Measurements from ENCODE around the gene SUPT16H. TPM values are rescaled to one million over a fixed set of nuclear protein-coding genes. Genes with fewer than 3 reads are reported as not detected.

SUPT16H gene
- 100 to 1,000 TPM; 104 to 112 TPM for total RNA-seq
- polyA plus RNA-seq (ENCODE audit: insufficient read depth, low read depth, low replicate concordance): 99.5 TPM
- long read RNA-seq, donor 1, full-length matches to known transcripts: 11 of 108 reads
- long read RNA-seq, donor 1, partial matches to known transcripts: 97 of 108 reads
- long read RNA-seq, donor 1, other reads (novel, unspliced or antisense): 0 of 108 reads
- long read RNA-seq, donor 2, full-length matches to known transcripts: 11 of 45 reads
- long read RNA-seq, donor 2, partial matches to known transcripts: 34 of 45 reads
- long read RNA-seq, donor 2, other reads (novel, unspliced or antisense): 0 of 45 reads

DNA sequence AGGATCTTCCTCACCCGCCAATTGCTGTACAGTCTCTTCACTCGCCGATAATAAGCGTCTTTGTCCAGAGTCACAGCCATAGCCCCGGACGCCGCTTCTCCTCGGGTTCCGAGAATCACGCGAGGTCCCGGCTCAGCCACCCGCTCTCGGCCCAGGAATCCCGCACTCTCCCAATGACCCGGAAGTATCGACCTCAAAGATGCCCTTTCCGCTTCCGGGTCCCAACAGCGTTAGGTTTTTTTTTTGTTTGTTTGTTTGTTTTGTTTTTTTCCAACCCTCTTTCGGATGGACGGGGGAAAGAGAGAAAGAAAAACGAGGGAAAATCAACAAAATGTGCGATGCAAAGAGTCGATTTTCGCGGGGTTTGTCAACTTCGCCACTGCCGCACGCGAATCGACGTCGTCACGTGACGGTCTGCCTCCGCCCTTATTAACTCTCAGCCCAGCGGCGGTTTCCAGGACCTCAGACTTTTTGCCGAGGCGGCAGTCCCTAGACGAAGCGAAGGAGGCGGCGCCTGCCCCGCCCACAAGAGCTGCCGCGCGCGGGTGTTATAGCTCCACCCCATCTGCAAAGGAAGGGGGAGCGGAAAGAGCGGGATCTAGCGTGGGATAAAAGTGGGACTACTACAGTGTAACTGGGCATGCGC lies at the start of gene SUPT16H:
TSS of gene SUPT16H (minus strand) at position 172 of the 646 bp plus-strand sequence. CDS start at position 80, 92 bp downstream.
- Histone ChIP-seq H3K9me3 (no peaks in the 10 kb centered on the region), H3K36me3 (ENCODE audit: low read depth, missing control alignments) (no peaks in the 10 kb centered on the region), H3K27ac (peak within 1 kb of the TSS; percentile 87 to 91), H3K4me1 (peaks cover 12% of the 10 kb centered on the region), H3K4me3 (peak within 1 kb of the TSS; percentile 80), H3K27me3 (no peaks in the 10 kb centered on the region)
- peak; percentile 98 for DNase-seq
- TF ChIP-seq, protein P1, sequence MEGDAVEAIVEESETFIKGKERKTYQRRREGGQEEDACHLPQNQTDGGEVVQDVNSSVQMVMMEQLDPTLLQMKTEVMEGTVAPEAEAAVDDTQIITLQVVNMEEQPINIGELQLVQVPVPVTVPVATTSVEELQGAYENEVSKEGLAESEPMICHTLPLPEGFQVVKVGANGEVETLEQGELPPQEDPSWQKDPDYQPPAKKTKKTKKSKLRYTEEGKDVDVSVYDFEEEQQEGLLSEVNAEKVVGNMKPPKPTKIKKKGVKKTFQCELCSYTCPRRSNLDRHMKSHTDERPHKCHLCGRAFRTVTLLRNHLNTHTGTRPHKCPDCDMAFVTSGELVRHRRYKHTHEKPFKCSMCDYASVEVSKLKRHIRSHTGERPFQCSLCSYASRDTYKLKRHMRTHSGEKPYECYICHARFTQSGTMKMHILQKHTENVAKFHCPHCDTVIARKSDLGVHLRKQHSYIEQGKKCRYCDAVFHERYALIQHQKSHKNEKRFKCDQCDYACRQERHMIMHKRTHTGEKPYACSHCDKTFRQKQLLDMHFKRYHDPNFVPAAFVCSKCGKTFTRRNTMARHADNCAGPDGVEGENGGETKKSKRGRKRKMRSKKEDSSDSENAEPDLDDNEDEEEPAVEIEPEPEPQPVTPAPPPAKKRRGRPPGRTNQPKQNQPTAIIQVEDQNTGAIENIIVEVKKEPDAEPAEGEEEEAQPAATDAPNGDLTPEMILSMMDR (IDR thresholded peaks at IDR 0.05): peak in 2 of 3 experiments; percentile 5 to 29
- no peak for TF ChIP-seq POLR2A (IDR thresholded peaks at IDR 0.05)
- 0 to 1% methylated on average over 40 to 54 of the region's 54 CpGs for WGBS, 2 donors
- intact Hi-C loops (cut with DNase I; ENCODE audit: low total_unique reads): loop anchor here (10.0 kb wide), 1 partner anchor 119 kb away; the partner anchor contains the start of gene HNRNPC

GRCh38 chr14:21431126-21431525 lies 47.3 kb upstream of the SUPT16H start:
- intact Hi-C loops (cut with DNase I; ENCODE audit: low total_unique reads): no loop called here
- no peaks in the 10 kb centered on the region for H3K36me3 ChIP-seq (ENCODE audit: low read depth, missing control alignments)
- WGBS, 2 donors: 98 to 100% methylated on average over 2 of the region's 2 CpGs

DNA sequence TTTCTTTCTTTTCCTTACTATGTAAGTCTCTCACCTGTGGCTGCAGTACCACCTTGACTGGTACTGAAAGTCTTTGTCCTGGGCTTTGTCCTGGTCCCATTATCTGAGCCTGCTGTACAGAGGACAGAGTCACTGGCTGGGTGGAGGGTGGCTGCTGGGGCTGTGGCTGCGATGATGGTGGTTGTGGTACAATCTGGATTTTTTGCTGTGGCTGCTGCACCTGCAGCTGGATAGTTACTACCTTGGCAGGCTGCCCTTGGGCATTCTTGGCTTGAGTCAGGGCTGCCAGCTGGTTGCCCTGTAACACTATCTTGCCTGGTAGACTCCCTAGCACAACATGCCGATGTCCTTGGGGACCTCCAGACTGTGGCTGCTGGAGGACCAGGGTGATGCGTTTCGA lies 45.1 kb upstream of the SUPT16H start:
- DNase-seq: peak; percentile 58
- H3K4me3 ChIP-seq: no peak overlapping the region
- WGBS, 2 donors: 61 to 75% methylated on average over 4 of the region's 4 CpGs
- H3K27me3 ChIP-seq: no peaks in the 10 kb centered on the region
- H3K9me3 ChIP-seq: no peaks in the 10 kb centered on the region
- no peaks in the 10 kb centered on the region for H3K4me1 ChIP-seq
- intact Hi-C loops (cut with DNase I; ENCODE audit: low total_unique reads): no loop called here
- no peak overlapping the region for H3K27ac ChIP-seq
- no peak for TF ChIP-seq POLR2A (IDR thresholded peaks at IDR 0.05)
- TF ChIP-seq, protein P1 (IDR thresholded peaks at IDR 0.05): no peak
- no peaks in the 10 kb centered on the region for H3K36me3 ChIP-seq (ENCODE audit: low read depth, missing control alignments)

More at GRCh38 chr14:21431126-21431525, 47.3 kb upstream of the SUPT16H start:
- Histone ChIP-seq H3K9me3 (no peaks in the 10 kb centered on the region), H3K27me3 (no peaks in the 10 kb centered on the region), H3K27ac (no peak overlapping the region), H3K4me3 (no peak overlapping the region), H3K4me1 (peaks cover 6% of the 10 kb centered on the region)
- DNase-seq: no peak
- TF ChIP-seq POLR2A (IDR thresholded peaks at IDR 0.05): no peak
- TF ChIP-seq, protein P1 (IDR thresholded peaks at IDR 0.05): no peak

- Histone ChIP-seq H3K4me1 (no peaks in the 10 kb centered on the region), H3K27me3 (no peaks in the 10 kb centered on the region), H3K36me3 (ENCODE audit: low read depth, missing control alignments) (no peaks in the 10 kb centered on the region), H3K27ac (no peak overlapping the region), H3K9me3 (no peaks in the 10 kb centered on the region), H3K4me3 (no peak overlapping the region)
- no peak for TF ChIP-seq POLR2A (IDR thresholded peaks at IDR 0.05)
- TF ChIP-seq, protein P1 (IDR thresholded peaks at IDR 0.05): no peak
- WGBS, 2 donors: 91 to 100% methylated on average over 1 of the region's 1 CpG
- intact Hi-C loops (cut with DNase I; ENCODE audit: low total_unique reads): no loop called here
- DNase-seq: no peak
Observed at GRCh38 chr14:21426692-21427091, 42.9 kb upstream of the SUPT16H start.

Data from testis (tissue), 5 donors.